Natural killer cell treated with Interleukin-12 subunit alpha and Interleukin-12 subunit beta and Interleukin-15 and Interleukin-18, amount 100 ng/mL, for 72 hours (primary cell): ENCODE data around the gene PTH2R. TPM values are rescaled to one million over a fixed set of nuclear protein-coding genes. Genes with fewer than 3 reads are reported as not detected.
A peak's percentile ranks its signal among the peaks of the same experiment; 100 is the strongest.

Source experiments
- ATAC-seq, 2 donors: fragments of 150-1000 bp; cut with Tn5 transposase in 1 of 2; sonication (Bioruptor Pico), chemical (Tn5 transposase) in 1 of 2; 2 replicates each; pipeline ENCODE4 v1.10.0; 2021
- DNase-seq: peaks from one replicate; pipeline ENCODE4 v3.0.0; 2022; ENCODE audit warnings: low spot score
- H3K27ac Mint-ChIP-seq, 2 donors: 1 replicate in 1 of 2; 2 replicates in 1 of 2; pipeline ENCODE4 v1.8.0; 2022; ENCODE audit warnings: mixed read lengths in 2 of 2, mild to moderate bottlenecking in 1 of 2, moderate library complexity in 1 of 2
- H3K27me3 Mint-ChIP-seq, 2 donors: 1 replicate in 1 of 2; 2 replicates in 1 of 2; pipeline ENCODE4 v1.8.0; 2022; ENCODE audit warnings: mixed read lengths in 2 of 2
- H3K36me3 Mint-ChIP-seq: one replicate; pipeline ENCODE4 v1.8.0; 2022; ENCODE audit warnings: mixed read lengths
- H3K4me1 Mint-ChIP-seq, 2 donors: 1 replicate in 1 of 2; 2 replicates in 1 of 2; pipeline ENCODE4 v1.8.0; 2022; ENCODE audit warnings: low read depth in 2 of 2, mixed read lengths in 2 of 2, mild to moderate bottlenecking in 1 of 2
- H3K4me3 Mint-ChIP-seq: one replicate; pipeline ENCODE4 v1.8.0; 2022; ENCODE audit warnings: mixed read lengths
- H3K9me3 Mint-ChIP-seq: 2 replicates; pipeline ENCODE4 v1.8.0; 2022; ENCODE audit warnings: mixed read lengths
- total RNA-seq, 2 donors: library from RNA; stranded (reverse); gene quantifications; one replicate each; pipeline ENCODE4 v1.2.3, GENCODE V29; 2022

The PTH2R gene
- total RNA-seq: not detected

GRCh38 chr2:208406474-208407451 lies at the start of gene PTH2R:
Gene PTH2R (plus strand): TSS chr2:208406792. CDS start chr2:208407044, 252 bp downstream.
- Mint-ChIP-seq H3K27me3 (peaks cover 35 to 68% of the 10 kb centered on the region in 2 donors), H3K4me3 (no peak within 1 kb of the TSS), H3K9me3 (no peaks in the 10 kb centered on the region), H3K36me3 (no peaks in the 10 kb centered on the region), H3K4me1 (no peaks in the 10 kb centered on the region), H3K27ac (no peak within 1 kb of the TSS)
- ATAC-seq: peak in 1 of 2 donors; percentile 41
- DNase-seq: no peak

GRCh38 chr2:208356846-208357574 lies 49.6 kb upstream of the PTH2R start:
- Mint-ChIP-seq H3K27me3 (no peaks in the 10 kb centered on the region), H3K4me1 (peaks cover 0 to 2% of the 10 kb centered on the region in 2 donors), H3K4me3 (no peak overlapping the region), H3K36me3 (no peaks in the 10 kb centered on the region), H3K9me3 (no peaks in the 10 kb centered on the region), H3K27ac (no peak overlapping the region)
- ATAC-seq: no peak
- DNase-seq: no peak

DNA sequence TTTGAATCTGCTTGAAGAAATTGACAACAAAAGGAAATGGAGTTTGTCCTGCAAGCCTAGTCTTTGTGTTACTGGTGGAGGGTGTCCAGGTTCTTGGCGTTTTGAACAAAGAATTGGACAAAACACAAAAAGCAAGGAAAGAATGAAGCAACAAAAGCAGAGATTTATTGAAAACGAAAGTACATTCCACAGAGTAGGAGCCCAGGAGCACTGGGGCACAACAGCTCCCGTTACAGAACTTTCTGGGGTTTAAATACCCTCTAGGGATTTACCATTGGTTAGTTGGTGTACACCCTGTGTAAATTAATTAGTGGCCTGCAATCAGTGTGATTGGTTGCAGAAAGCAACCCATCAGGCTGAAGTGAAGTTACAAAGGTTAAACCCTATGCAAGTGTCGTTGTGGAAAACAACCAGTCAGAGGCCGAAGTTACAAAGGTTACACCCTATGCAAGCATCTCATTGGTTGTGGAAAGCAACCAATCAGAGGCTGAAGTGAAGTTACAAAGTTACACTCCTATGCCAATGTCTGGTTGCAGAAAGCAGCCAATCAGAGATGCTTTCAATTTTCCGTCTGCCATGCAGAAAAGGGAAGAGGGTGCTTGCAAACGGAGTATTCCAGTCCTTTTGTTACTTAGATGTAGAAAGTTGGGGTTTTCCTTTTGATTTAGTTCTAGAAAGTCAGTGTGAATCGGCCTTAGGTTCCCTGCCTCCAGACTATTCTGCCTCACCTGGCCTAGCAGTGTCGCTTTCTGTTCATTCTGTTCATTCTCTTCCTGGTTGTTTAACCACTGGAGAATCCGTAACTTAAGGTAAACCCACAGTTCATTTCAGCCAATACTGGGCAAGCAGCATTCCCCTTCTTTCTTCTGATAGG lies 47.6 kb upstream of the PTH2R start:
- DNase-seq (no peak), ATAC-seq (no peak)
- no peak overlapping the region for H3K27ac Mint-ChIP-seq
- no peaks in the 10 kb centered on the region for H3K27me3 Mint-ChIP-seq
- no peaks in the 10 kb centered on the region for H3K9me3 Mint-ChIP-seq
- H3K4me1 Mint-ChIP-seq: peaks cover 9 to 11% of the 10 kb centered on the region in 2 donors
- H3K4me3 Mint-ChIP-seq: no peak overlapping the region
- no peaks in the 10 kb centered on the region for H3K36me3 Mint-ChIP-seq

DNA sequence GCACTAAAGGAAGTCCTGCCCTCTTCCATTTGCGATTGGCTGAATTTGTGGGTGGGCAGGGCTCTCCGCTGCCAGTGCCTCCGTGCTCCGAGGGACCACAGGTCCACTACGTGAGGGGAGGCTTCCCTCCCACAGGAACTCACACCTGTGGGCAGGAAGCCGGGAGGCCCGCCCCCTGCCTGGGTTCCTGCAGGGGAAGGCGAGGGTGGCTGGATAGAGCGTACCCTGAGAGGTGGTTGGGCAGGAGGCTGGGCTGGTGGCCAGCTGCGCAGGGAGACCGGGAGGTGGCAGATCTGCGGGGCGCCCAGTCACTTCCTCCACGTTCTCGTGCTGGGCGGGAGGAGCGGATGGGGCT lies 47.0 kb upstream of the PTH2R start:
- no peaks in the 10 kb centered on the region for H3K27me3 Mint-ChIP-seq
- H3K4me3 Mint-ChIP-seq: no peak overlapping the region
- DNase-seq (no peak), ATAC-seq (peak; percentile 56 to 90)
- H3K36me3 Mint-ChIP-seq: no peaks in the 10 kb centered on the region
- peaks cover 9 to 13% of the 10 kb centered on the region in 2 donors for H3K4me1 Mint-ChIP-seq
- no peak overlapping the region for H3K27ac Mint-ChIP-seq
- no peaks in the 10 kb centered on the region for H3K9me3 Mint-ChIP-seq

DNA sequence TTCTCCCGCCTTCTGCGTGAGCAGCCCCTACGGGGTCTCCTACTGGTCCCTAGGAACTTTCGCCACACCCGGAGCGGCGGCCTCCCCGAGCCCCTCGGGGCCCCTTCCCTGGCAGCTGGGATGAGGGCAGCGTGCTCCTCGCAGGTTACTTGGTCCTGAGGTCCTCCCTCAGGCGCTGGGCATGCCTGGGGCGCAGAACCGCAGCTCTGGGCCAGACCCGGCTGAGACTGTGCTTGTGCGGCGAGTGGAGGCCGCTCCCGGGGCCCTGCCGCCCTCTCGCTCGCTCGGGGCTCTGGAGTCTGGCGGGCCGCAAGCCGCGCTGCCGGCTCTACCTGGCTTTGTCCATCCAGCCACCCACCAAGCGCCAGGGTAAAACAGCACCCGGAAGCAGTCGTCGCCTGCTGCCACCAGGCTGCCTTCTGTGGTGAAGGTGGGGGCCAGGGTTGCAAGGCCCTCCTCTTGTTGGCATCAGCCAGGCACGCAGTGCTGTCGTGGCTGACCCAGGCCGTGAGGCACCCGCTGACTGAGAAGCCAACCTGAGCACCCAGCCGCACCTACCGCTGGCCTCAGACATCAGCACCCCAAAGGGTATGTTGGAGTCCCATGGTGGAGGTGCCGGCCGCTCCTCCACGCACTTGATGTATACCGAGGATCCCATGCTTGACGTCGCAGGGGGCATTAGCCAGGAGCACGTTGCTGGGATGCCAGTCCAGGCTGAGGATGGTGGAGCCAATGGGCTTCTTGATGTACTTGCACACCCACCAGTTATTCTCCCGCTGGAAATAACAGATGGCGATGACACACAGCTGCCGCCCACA lies 46.1 kb upstream of the PTH2R start:
- peak in 1 of 2 donors; percentile 33 for ATAC-seq

DNA sequence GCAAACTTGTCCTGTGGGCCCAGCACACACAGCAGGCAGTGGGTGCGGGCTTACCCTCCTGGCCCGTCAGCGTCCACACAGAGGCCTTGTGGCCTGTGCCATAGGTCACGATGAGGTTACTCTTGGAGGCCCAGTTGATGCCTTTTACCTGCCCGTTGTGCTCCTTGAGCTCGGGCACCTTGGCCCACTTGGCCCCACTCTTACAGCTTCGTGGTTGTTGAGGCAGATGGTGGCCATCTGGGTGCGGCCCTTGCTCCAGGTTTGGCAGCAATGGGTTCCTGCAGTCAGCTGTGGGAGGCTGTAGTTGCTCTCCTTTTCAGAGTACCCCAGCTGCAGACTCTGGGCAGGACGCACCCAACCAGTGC lies 45.5 kb upstream of the PTH2R start:
- no peak overlapping the region for H3K27ac Mint-ChIP-seq
- DNase-seq: no peak
- no peaks in the 10 kb centered on the region for H3K27me3 Mint-ChIP-seq
- H3K9me3 Mint-ChIP-seq: peaks cover 5% of the 10 kb centered on the region
- peaks cover 8% of the 10 kb centered on the region for H3K36me3 Mint-ChIP-seq
- no peak for ATAC-seq
- no peak overlapping the region for H3K4me3 Mint-ChIP-seq
- peaks cover 9 to 13% of the 10 kb centered on the region in 2 donors for H3K4me1 Mint-ChIP-seq

More for the DNA sequence above, 46.1 kb upstream of the PTH2R start:
- peaks cover 7% of the 10 kb centered on the region for H3K36me3 Mint-ChIP-seq
- H3K4me1 Mint-ChIP-seq: peaks cover 9 to 13% of the 10 kb centered on the region in 2 donors
- no peak overlapping the region for H3K4me3 Mint-ChIP-seq
- DNase-seq: no peak
- H3K9me3 Mint-ChIP-seq: peaks cover 5% of the 10 kb centered on the region
- H3K27me3 Mint-ChIP-seq: no peaks in the 10 kb centered on the region
- H3K27ac Mint-ChIP-seq: no peak overlapping the region

- no peak for ATAC-seq
These were observed 43.1 kb upstream of the PTH2R start for GRCh38 chr2:208363485-208363884.

DNA sequence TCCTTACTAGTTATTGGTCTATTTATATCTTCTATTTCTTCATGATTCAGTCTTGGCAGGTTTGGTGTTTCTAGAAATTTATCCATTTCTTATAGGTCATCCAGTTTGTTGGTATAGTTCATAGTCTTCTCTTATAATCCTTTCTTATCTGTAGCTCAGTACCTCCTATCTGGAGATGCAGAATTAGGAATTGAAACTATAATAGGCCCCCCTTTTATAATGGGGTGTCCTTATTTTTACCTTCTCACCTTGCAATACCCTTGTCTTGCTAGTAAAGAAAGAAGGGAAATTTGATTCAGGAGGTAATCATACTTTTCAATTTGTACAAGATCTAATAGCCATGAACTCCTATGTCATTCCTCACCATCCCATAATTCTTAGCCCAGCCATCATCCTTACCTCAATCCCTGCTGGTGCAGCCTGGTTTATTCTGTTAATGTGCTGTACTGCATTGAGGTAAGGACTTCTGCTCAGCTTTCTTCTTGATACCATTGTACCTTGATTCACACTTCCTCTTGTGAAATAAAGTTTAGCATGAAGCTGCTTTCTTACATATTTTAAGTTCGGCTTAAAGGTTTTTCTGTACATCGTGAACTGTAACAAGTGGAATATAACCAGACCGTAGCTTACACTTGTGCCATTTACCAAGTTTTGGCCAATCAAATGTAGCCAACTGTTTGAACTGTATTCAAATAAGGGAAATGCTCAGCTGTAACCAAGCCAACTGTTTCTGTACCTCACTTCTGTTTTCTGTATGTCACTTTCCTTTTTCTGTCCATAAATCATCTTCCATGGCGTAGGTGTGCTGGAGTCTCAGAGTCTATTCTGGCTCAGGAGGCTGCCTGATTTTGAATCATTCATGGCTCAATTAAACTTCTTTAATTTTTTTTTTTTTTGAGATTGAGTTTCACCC lies 40.1 kb upstream of the PTH2R start:
- no peaks in the 10 kb centered on the region for H3K27me3 Mint-ChIP-seq
- peaks cover 5% of the 10 kb centered on the region for H3K9me3 Mint-ChIP-seq
- DNase-seq (no peak), ATAC-seq (no peak)
- H3K36me3 Mint-ChIP-seq: peaks cover 8% of the 10 kb centered on the region
- H3K4me3 Mint-ChIP-seq: no peak overlapping the region
- no peak overlapping the region for H3K27ac Mint-ChIP-seq
- H3K4me1 Mint-ChIP-seq: peaks cover 9 to 11% of the 10 kb centered on the region in 2 donors

More at GRCh38 chr2:208363485-208363884, 43.1 kb upstream of the PTH2R start:
- Mint-ChIP-seq H3K4me1 (peaks cover 9 to 13% of the 10 kb centered on the region in 2 donors), H3K27ac (no peak overlapping the region), H3K27me3 (no peaks in the 10 kb centered on the region), H3K4me3 (no peak overlapping the region), H3K36me3 (peaks cover 8% of the 10 kb centered on the region), H3K9me3 (peaks cover 5% of the 10 kb centered on the region)
- no peak for DNase-seq

DNA sequence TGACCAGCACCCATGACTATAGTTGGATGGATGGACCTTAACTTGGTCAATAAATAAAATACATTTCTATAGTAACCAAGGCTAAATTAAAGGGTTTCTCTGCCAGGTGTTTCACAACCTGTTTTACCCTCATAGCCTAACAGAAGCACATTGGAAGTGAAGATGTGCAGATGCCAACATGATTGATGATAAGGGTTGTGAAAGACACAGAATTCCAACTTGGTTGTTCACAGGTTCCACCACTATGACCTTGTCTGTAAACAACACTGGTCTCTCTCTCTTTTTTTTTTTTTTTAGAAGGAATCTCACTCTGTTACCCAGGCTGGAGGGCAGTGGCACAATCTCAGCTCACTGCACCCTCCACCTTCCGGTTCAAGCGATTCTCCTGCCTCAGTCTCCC lies 37.5 kb upstream of the PTH2R start:
- DNase-seq (no peak), ATAC-seq (no peak)
- Mint-ChIP-seq H3K27ac (no peak overlapping the region), H3K27me3 (no peaks in the 10 kb centered on the region), H3K4me3 (no peak overlapping the region), H3K36me3 (peaks cover 8% of the 10 kb centered on the region), H3K9me3 (peaks cover 5% of the 10 kb centered on the region), H3K4me1 (peaks cover 0 to 2% of the 10 kb centered on the region in 2 donors)

GRCh38 chr2:208370881-208371633 lies 35.5 kb upstream of the PTH2R start:
- H3K27me3 Mint-ChIP-seq: peaks cover 0 to 3% of the 10 kb centered on the region in 2 donors
- H3K36me3 Mint-ChIP-seq: no peaks in the 10 kb centered on the region
- H3K27ac Mint-ChIP-seq: no peak overlapping the region
- H3K4me1 Mint-ChIP-seq: no peaks in the 10 kb centered on the region
- ATAC-seq: no peak
- DNase-seq: no peak
- no peaks in the 10 kb centered on the region for H3K9me3 Mint-ChIP-seq
- no peak overlapping the region for H3K4me3 Mint-ChIP-seq

GRCh38 chr2:208371634-208371935 lies 35.0 kb upstream of the PTH2R start:
- Mint-ChIP-seq H3K4me3 (no peak overlapping the region), H3K4me1 (no peaks in the 10 kb centered on the region), H3K27me3 (peaks cover 0 to 3% of the 10 kb centered on the region in 2 donors), H3K9me3 (no peaks in the 10 kb centered on the region), H3K27ac (no peak overlapping the region), H3K36me3 (no peaks in the 10 kb centered on the region)
- DNase-seq: no peak
- ATAC-seq: no peak
